Activated T-cell treated with anti-CD3 and anti-CD28 coated beads for 48 hours (primary cell): Measurements from ENCODE around the gene WBP2.
A peak's percentile ranks its signal among the peaks of the same experiment; 100 is the strongest.

Experiments
- DNase-seq: peaks from one replicate; pipeline ENCODE4 v3.0.0-alpha.2; 2020; ENCODE audit warnings: low read depth

The WBP2 gene

GRCh38 chr17:75827308-75828075 is 27.6 kb downstream of the WBP2 start:
- peak; percentile 65 for DNase-seq

GRCh38 chr17:75826561-75827307 is 28.4 kb downstream of the WBP2 start:
- DNase-seq, result no peak

- no peak for DNase-seq
These were observed 29.3 kb downstream of the WBP2 start for GRCh38 chr17:75825748-75826370.

- DNase-seq, result no peak
These were observed 30.0 kb downstream of the WBP2 start for GRCh38 chr17:75825149-75825552.

GRCh38 chr17:75824666-75825065 is 30.5 kb downstream of the WBP2 start:
- no peak for DNase-seq

GRCh38 chr17:75824050-75824552 is 31.0 kb downstream of the WBP2 start:
- no peak for DNase-seq

- no peak for DNase-seq
These were observed 31.7 kb downstream of the WBP2 start for GRCh38 chr17:75823257-75824041.

- no peak for DNase-seq
These were observed 32.4 kb downstream of the WBP2 start for GRCh38 chr17:75822800-75823166.

- no peak for DNase-seq
These were observed 32.9 kb downstream of the WBP2 start for GRCh38 chr17:75822119-75822799.

- DNase-seq, result no peak
These were observed 33.6 kb downstream of the WBP2 start for GRCh38 chr17:75821552-75821951.

- no peak for DNase-seq
These were observed 34.7 kb downstream of the WBP2 start for GRCh38 chr17:75820094-75821080.

- no peak for DNase-seq
These were observed 35.5 kb downstream of the WBP2 start for GRCh38 chr17:75819678-75820077.

GRCh38 chr17:75819116-75819515 is 36.0 kb downstream of the WBP2 start:
- DNase-seq, result no peak

GRCh38 chr17:75818326-75818885 is 36.7 kb downstream of the WBP2 start:
- DNase-seq, result no peak

GRCh38 chr17:75817571-75817970 is 37.6 kb downstream of the WBP2 start:
- DNase-seq, result no peak

GRCh38 chr17:75816693-75817092 is 38.4 kb downstream of the WBP2 start:
- DNase-seq, result no peak

GRCh38 chr17:75815399-75815798 is 39.7 kb downstream of the WBP2 start:
- no peak for DNase-seq

GRCh38 chr17:75814900-75815373 is 40.2 kb downstream of the WBP2 start:
- no peak for DNase-seq

- DNase-seq, result no peak
These were observed 41.1 kb downstream of the WBP2 start for GRCh38 chr17:75814021-75814395.
